K562 (cell line): Measurements from ENCODE around the gene DOK4.

Experiments
- CTCF ChIP-seq, 3 experiments: IDR thresholded peaks in 2 of 3; conservative IDR thresholded peaks in 1 of 3; 2 replicates each; pipeline ENCODE4 v1.5.1; 2011 to 2012; ENCODE audit warnings: low read length in 3 of 3, mild to moderate bottlenecking in 3 of 3, control low read depth in 2 of 3, improper control_type of control experiment in 1 of 3, inconsistent platforms in 1 of 3, low read depth in 1 of 3, mixed read lengths in 1 of 3, moderate library complexity in 1 of 3; ENCODE audit not compliant: insufficient read depth in 2 of 3
- GTF2F1 ChIP-seq: IDR thresholded peaks from 2 replicates; pipeline ENCODE4 v1.6.1; 2011; ENCODE audit warnings: low read depth, low read length, improper control_type of control experiment
- TRIM28 ChIP-seq: fragments of 450-650 bp; IDR thresholded peaks from 2 replicates; pipeline ENCODE4 v1.6.1; 2017

DNA sequence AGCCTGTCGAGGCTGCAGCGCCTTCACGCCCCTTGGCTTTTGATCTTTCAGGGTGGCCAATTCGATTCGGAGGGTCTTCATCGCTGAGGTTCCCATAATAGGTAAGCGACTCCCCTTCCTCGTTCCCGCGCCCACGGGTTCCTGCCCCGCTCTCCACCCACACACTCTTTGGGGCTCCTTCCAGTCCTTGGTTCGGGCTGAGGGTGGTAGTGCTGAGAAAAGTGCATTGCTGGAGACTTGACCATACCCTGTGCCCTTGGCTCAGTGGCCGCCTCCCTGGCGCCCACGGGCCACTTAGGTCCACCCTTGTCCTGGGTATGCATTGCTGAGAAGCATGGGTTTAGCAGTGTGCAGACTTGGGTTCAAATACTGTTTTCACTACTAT is 23.3 kb downstream of the DOK4 start:
- TF ChIP-seq CTCF (IDR thresholded peaks at IDR 0.05 in 2 of 3, conservative IDR thresholded peaks at IDR 0.05 in 1 of 3; ENCODE audit: insufficient read depth in 2 of 3, low read depth in 1 of 3, low read length in 3 of 3) (no peak), GTF2F1 (no peak), TRIM28 (no peak)
